A673 (cell line): ENCODE results near the gene CLEC1A. TPM values are rescaled to one million over a fixed set of nuclear protein-coding genes. Genes with fewer than 3 reads are reported as not detected.

Source experiments
- BruUV-seq: library from RNA; stranded (reverse); fragments of 400-500 nt; replicated peaks from 2 replicates; lab custom pipeline; 2021; lab: Mats Ljungman, UMichigan
- CTCF ChIA-PET: fragments of 300-600 bp; sonication (Branson Sonifier 250); formaldehyde crosslinking; loops from one replicate; lab custom pipeline; 2022; ENCODE audit warnings: antibody characterized with exemption; lab: Charles Lee
- POLR2A ChIA-PET: fragments of 300-600 bp; sonication (Branson Sonifier 250); formaldehyde crosslinking; loops from one replicate; lab custom pipeline; 2022; ENCODE audit warnings: antibody characterized with exemption; ENCODE audit not compliant: low non-redundant PET; lab: Charles Lee
- DNase-seq: peaks from one replicate; pipeline ENCODE4 v3.0.0-alpha.2; 2015; ENCODE audit warnings: low spot score
- H3K27ac ChIP-seq: fragments of 200-600 bp; sonication (generic); 2 replicates; pipeline ENCODE4 v1.5.1; 2016; ENCODE audit warnings: mixed run types, low read depth, mild to moderate bottlenecking, mixed read lengths, antibody characterized with exemption, low read length; ENCODE audit not compliant: poor library complexity, severe bottlenecking
- H3K27me3 ChIP-seq: fragments of 200-600 bp; sonication (generic); replicated peaks from 2 replicates; pipeline ENCODE4 v1.6.1; 2017; ENCODE audit warnings: mixed run types, low read depth, mild to moderate bottlenecking, mixed read lengths, antibody characterized with exemption, low read length; ENCODE audit not compliant: insufficient read depth, poor library complexity
- H3K36me3 ChIP-seq: fragments of 200-600 bp; sonication (generic); 2 replicates; pipeline ENCODE4 v1.6.1; 2016; ENCODE audit warnings: mixed run types, mild to moderate bottlenecking, mixed read lengths, antibody characterized with exemption, low read length; ENCODE audit not compliant: insufficient read depth, poor library complexity, severe bottlenecking
- H3K4me1 ChIP-seq: fragments of 200-600 bp; sonication (generic); 2 replicates; pipeline ENCODE4 v1.6.1; 2017; ENCODE audit warnings: mixed run types, mild to moderate bottlenecking, mixed read lengths, antibody characterized with exemption, low read length; ENCODE audit not compliant: insufficient read depth, poor library complexity, severe bottlenecking
- H3K4me3 ChIP-seq: fragments of 200-600 bp; sonication (generic); 2 replicates; pipeline ENCODE4 v1.5.1; 2016; ENCODE audit warnings: low read depth, mixed run types, mild to moderate bottlenecking, mixed read lengths, low read length; ENCODE audit not compliant: poor library complexity, severe bottlenecking
- H3K9me3 ChIP-seq: fragments of 200-600 bp; sonication (generic); 2 replicates; pipeline ENCODE4 v1.6.1; 2016; ENCODE audit warnings: mixed run types, low read depth, mild to moderate bottlenecking, mixed read lengths, antibody characterized with exemption, low read length; ENCODE audit not compliant: poor library complexity, severe bottlenecking
- EZH2 ChIP-seq: fragments of 200-600 bp; sonication (generic); IDR thresholded peaks from 2 replicates; pipeline ENCODE4 v1.6.1; 2017; ENCODE audit warnings: borderline replicate concordance, low read depth, mild to moderate bottlenecking, mixed read lengths, antibody characterized with exemption, low read length; ENCODE audit not compliant: poor library complexity, severe bottlenecking
- intact Hi-C: fragments of 100-400 bp; cut with micrococcal nuclease; formaldehyde crosslinking; loops from one replicate; pipeline ENCODE4 v1.10.0; 2022; ENCODE audit not compliant: unreplicated experiment
- total RNA-seq: library from RNA; stranded (reverse); gene quantifications from 2 replicates; pipeline ENCODE4 v1.2.3, GENCODE V29; 2021
- TF ChIP-seq, protein P1 (sequence below): fragments of 300-800, 200-600 bp; sonication (generic); conservative IDR thresholded peaks from 2 replicates; pipeline ENCODE4 v1.5.1; 2017; ENCODE audit warnings: low read depth, mild to moderate bottlenecking, antibody characterized with exemption, low read length, moderate library complexity, mixed read lengths

Gene CLEC1A
- total RNA-seq, 1 experiment from 2014 or later, result not detected

DNA sequence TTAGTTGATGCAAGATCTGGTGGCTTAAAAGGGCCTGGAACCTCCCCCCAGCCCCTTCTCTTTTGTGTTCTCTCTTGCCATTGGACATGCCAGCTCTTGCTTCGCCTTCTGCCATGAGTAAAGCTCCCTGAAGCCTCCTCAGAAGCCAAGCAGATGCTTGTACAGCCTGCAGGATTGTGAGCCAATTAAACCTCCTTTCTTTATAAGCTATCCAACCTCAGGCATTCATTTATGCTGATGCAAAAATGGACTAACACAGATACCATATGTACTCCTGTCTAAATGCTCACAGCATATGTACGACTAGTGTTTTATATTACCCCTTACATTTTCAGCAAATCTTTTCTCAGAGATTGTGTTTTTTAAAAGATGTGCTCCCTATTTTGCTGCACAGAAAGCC lies 26.7 kb downstream of the CLEC1A start:
- ChIA-PET POLR2A (no interaction called here), CTCF (no interaction called here)
- Histone ChIP-seq H3K4me3 (no peak overlapping the region), H3K36me3 (no peaks in the 10 kb centered on the region), H3K27me3 (no peaks in the 10 kb centered on the region), H3K27ac (no peak overlapping the region), H3K4me1 (peaks cover 30% of the 10 kb centered on the region), H3K9me3 (no peaks in the 10 kb centered on the region)
- intact Hi-C loops, result no loop called here
- TF ChIP-seq, protein P1, sequence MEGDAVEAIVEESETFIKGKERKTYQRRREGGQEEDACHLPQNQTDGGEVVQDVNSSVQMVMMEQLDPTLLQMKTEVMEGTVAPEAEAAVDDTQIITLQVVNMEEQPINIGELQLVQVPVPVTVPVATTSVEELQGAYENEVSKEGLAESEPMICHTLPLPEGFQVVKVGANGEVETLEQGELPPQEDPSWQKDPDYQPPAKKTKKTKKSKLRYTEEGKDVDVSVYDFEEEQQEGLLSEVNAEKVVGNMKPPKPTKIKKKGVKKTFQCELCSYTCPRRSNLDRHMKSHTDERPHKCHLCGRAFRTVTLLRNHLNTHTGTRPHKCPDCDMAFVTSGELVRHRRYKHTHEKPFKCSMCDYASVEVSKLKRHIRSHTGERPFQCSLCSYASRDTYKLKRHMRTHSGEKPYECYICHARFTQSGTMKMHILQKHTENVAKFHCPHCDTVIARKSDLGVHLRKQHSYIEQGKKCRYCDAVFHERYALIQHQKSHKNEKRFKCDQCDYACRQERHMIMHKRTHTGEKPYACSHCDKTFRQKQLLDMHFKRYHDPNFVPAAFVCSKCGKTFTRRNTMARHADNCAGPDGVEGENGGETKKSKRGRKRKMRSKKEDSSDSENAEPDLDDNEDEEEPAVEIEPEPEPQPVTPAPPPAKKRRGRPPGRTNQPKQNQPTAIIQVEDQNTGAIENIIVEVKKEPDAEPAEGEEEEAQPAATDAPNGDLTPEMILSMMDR, result no peak
- no peak for TF ChIP-seq EZH2
- no TSS peak for BruUV-seq
- no peak for DNase-seq

DNA sequence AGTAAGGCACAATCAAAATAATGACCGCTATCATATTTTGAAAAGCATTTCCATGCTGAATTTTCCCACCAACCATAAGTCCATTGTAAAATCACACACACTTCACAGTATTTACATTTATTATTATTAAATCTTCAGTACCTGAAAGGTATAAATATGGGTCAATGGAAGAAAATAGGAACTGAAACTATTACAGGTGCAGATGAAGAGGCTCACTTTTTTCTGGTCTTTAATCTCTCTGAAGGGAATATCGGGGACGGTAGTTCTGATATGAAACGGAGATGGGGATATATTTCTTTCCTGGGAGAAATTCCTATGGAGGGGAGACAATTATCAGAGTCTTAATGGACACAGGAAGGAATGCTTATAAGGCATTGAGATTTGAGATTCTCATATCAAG lies 28.4 kb downstream of the CLEC1A start:
- peaks cover 40% of the 10 kb centered on the region for H3K4me1 ChIP-seq
- H3K4me3 ChIP-seq, result no peak overlapping the region
- no peak for DNase-seq
- ChIA-PET CTCF (interaction anchor here (0.6 kb wide), 1 partner anchor 44 kb away, joined by 3 read pairs; no protein-coding TSS in a partner anchor), POLR2A (no interaction called here)
- H3K27me3 ChIP-seq, result no peaks in the 10 kb centered on the region
- no peaks in the 10 kb centered on the region for H3K9me3 ChIP-seq
- BruUV-seq, result no TSS peak
- H3K27ac ChIP-seq, result no peak overlapping the region
- intact Hi-C loops, result no loop called here
- H3K36me3 ChIP-seq, result no peaks in the 10 kb centered on the region
- TF ChIP-seq EZH2, result no peak
- TF ChIP-seq, protein P1, result no peak

DNA sequence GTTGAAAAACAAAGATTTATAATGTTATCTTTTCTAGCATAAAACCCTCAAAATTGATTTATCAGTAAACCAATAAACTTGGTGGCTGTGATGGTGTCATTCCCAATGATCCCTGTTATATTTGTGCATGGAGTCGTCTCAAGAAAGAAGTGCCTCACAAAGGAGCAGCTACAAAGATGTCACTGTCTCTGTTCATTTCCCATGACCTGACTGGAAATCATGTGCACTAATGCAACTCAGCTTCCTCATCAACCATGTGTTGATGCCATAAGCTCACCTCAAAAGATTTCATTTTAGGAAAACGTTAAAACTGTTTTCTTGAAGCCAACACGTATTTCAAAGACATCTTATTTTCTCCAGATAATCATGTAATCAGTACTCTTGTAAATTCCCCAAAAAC lies 28.8 kb downstream of the CLEC1A start:
- H3K27ac ChIP-seq, result peak overlapping the region; percentile 82
- intact Hi-C loops, result no loop called here
- ChIA-PET POLR2A (no interaction called here), CTCF (no interaction called here)
- no peaks in the 10 kb centered on the region for H3K9me3 ChIP-seq
- H3K27me3 ChIP-seq, result no peaks in the 10 kb centered on the region
- BruUV-seq, result no TSS peak
- DNase-seq, result no peak
- no peak for TF ChIP-seq EZH2
- TF ChIP-seq, protein P1, result no peak
- no peak overlapping the region for H3K4me3 ChIP-seq
- peaks cover 40% of the 10 kb centered on the region for H3K4me1 ChIP-seq
- no peaks in the 10 kb centered on the region for H3K36me3 ChIP-seq
